ENCODE data around the gene TESMIN.

Gene TESMIN

GRCh38 chr11:68714060-68714856 is 37.1 kb downstream of the TESMIN start:
- FAIRE-seq = no peak
- TF ChIP-seq CTCF (IDR thresholded peaks at IDR 0.05; ENCODE audit: insufficient read depth, missing control alignments) = no peak
- no peak for DNase-seq (ENCODE audit: insufficient read length, low spot score)

GRCh38 chr11:68711114-68711513 is 40.2 kb downstream of the TESMIN start:
- no peak for TF ChIP-seq CTCF (IDR thresholded peaks at IDR 0.05; ENCODE audit: insufficient read depth, missing control alignments)
- no peak for FAIRE-seq
- no peak for DNase-seq (ENCODE audit: insufficient read length, low spot score)

GRCh38 chr11:68710409-68710808 is 40.9 kb downstream of the TESMIN start:
- DNase-seq (ENCODE audit: insufficient read length, low spot score) (no peak), FAIRE-seq (no peak)
- no peak for TF ChIP-seq CTCF (IDR thresholded peaks at IDR 0.05; ENCODE audit: insufficient read depth, missing control alignments)

- no peak for DNase-seq (ENCODE audit: insufficient read length, low spot score)
- FAIRE-seq = no peak
- TF ChIP-seq CTCF (IDR thresholded peaks at IDR 0.05; ENCODE audit: insufficient read depth, missing control alignments) = no peak
Measured at GRCh38 chr11:68709062-68709461, 42.3 kb downstream of the TESMIN start.

GRCh38 chr11:68707527-68707926 is 43.8 kb downstream of the TESMIN start:
- FAIRE-seq (no peak), DNase-seq (ENCODE audit: insufficient read length, low spot score) (no peak)
- TF ChIP-seq CTCF (IDR thresholded peaks at IDR 0.05; ENCODE audit: insufficient read depth, missing control alignments) = no peak

GRCh38 chr11:68704887-68705286 is 46.4 kb downstream of the TESMIN start:
- FAIRE-seq (no peak), DNase-seq (ENCODE audit: insufficient read length, low spot score) (no peak)
- no peak for TF ChIP-seq CTCF (IDR thresholded peaks at IDR 0.05; ENCODE audit: insufficient read depth, missing control alignments)

- no peak for DNase-seq (ENCODE audit: insufficient read length, low spot score)
- no peak for TF ChIP-seq CTCF (IDR thresholded peaks at IDR 0.05; ENCODE audit: insufficient read depth, missing control alignments)
- no peak for FAIRE-seq
Measured at GRCh38 chr11:68698993-68699392, 52.3 kb downstream of the TESMIN start.

Data from D721Med (cell line).